Measurements from ENCODE around the gene LPP.

LPP gene

GRCh38 chr3:188641076-188641475 lies 487.1 kb downstream of the LPP start:
- no peak for TF ChIP-seq POLR2AphosphoS5 (IDR thresholded peaks at IDR 0.05; ENCODE audit: low read depth, low read length)
- TF ChIP-seq TAF1 (IDR thresholded peaks at IDR 0.05; ENCODE audit: borderline replicate concordance, insufficient read depth, low read length) = no peak
- no peak for TF ChIP-seq SIN3A (IDR thresholded peaks at IDR 0.05; ENCODE audit: borderline replicate concordance, insufficient read depth, low read length)
- TF ChIP-seq, protein P1, sequence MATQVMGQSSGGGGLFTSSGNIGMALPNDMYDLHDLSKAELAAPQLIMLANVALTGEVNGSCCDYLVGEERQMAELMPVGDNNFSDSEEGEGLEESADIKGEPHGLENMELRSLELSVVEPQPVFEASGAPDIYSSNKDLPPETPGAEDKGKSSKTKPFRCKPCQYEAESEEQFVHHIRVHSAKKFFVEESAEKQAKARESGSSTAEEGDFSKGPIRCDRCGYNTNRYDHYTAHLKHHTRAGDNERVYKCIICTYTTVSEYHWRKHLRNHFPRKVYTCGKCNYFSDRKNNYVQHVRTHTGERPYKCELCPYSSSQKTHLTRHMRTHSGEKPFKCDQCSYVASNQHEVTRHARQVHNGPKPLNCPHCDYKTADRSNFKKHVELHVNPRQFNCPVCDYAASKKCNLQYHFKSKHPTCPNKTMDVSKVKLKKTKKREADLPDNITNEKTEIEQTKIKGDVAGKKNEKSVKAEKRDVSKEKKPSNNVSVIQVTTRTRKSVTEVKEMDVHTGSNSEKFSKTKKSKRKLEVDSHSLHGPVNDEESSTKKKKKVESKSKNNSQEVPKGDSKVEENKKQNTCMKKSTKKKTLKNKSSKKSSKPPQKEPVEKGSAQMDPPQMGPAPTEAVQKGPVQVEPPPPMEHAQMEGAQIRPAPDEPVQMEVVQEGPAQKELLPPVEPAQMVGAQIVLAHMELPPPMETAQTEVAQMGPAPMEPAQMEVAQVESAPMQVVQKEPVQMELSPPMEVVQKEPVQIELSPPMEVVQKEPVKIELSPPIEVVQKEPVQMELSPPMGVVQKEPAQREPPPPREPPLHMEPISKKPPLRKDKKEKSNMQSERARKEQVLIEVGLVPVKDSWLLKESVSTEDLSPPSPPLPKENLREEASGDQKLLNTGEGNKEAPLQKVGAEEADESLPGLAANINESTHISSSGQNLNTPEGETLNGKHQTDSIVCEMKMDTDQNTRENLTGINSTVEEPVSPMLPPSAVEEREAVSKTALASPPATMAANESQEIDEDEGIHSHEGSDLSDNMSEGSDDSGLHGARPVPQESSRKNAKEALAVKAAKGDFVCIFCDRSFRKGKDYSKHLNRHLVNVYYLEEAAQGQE (IDR thresholded peaks at IDR 0.05; ENCODE audit: insufficient read depth in 1 of 2, low read depth in 2 of 2, low read length in 2 of 2) = no peak
- no peak for TF ChIP-seq FOXP2 (optimal IDR thresholded peaks at IDR 0.05; ENCODE audit: borderline replicate concordance, extremely low read depth, extremely low read length, insufficient read depth)

DNA sequence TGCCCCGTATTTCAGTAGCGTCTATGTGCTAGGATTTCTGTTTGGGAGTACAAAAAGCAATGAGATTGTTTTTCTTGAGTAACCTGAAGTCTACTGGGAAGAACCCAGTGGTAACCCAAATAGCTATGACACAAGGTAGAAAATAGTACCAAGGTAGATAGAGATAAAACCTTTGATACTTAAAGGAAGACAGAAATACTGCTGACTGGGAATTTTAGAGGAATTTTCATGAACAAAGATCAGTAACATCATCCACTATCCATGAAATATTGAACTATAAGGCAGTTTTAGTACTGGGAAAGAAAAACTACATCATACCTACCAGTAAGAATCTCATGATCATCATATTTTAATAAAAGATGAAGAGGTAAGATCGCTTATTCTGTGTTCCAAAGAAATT lies 489.8 kb downstream of the LPP start:
- no peak for TF ChIP-seq SIN3A (IDR thresholded peaks at IDR 0.05; ENCODE audit: borderline replicate concordance, insufficient read depth, low read length)
- TF ChIP-seq FOXP2 (optimal IDR thresholded peaks at IDR 0.05; ENCODE audit: borderline replicate concordance, extremely low read depth, extremely low read length, insufficient read depth) = no peak
- no peak for TF ChIP-seq POLR2AphosphoS5 (IDR thresholded peaks at IDR 0.05; ENCODE audit: low read depth, low read length)
- TF ChIP-seq TAF1 (IDR thresholded peaks at IDR 0.05; ENCODE audit: borderline replicate concordance, insufficient read depth, low read length) = no peak
- TF ChIP-seq, protein P1 (IDR thresholded peaks at IDR 0.05; ENCODE audit: insufficient read depth in 1 of 2, low read depth in 2 of 2, low read length in 2 of 2) = no peak

DNA sequence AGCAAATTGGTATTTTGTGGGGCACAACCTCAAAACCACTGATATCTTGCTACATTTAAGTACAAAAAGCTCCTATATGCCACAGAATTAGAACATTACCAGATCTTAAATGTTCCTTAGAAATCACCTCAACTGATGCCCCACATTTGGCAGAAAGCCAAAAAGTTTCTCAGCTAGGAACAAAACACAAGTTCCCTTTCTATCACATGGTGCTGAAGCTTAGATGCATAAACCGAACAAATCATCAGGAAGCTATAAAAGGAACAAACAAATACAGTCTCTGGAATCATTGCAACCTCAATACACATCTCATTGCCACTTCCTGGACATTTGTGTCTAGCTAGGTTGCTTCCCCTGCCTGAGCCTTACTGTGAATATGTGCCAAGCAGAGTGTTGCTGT lies 492.6 kb downstream of the LPP start:
- TF ChIP-seq, protein P1 (IDR thresholded peaks at IDR 0.05; ENCODE audit: insufficient read depth in 1 of 2, low read depth in 2 of 2, low read length in 2 of 2) = no peak
- TF ChIP-seq TAF1 (IDR thresholded peaks at IDR 0.05; ENCODE audit: borderline replicate concordance, insufficient read depth, low read length) (no peak), POLR2AphosphoS5 (IDR thresholded peaks at IDR 0.05; ENCODE audit: low read depth, low read length) (no peak), FOXP2 (optimal IDR thresholded peaks at IDR 0.05; ENCODE audit: borderline replicate concordance, extremely low read depth, extremely low read length, insufficient read depth) (no peak), SIN3A (IDR thresholded peaks at IDR 0.05; ENCODE audit: borderline replicate concordance, insufficient read depth, low read length) (no peak)

DNA sequence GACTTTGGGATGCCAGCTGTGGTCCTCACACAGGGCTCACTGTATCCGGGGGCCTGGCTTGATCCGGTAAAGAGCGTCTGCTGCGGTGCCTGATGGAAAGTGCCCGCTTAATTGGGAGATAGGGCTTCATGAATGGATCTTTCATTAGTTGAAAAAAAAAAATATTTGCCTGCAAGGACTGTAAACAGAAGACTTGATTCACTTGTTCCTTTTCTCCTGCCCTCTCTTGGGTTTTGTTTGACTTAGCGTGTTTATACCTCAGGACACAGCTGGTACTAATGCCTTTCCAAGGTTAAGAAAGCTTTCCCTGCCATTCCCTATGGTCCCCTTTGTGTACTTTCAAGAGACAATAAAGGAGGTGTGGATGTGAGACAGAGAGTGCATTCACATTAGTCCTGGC lies 493.3 kb downstream of the LPP start:
- no peak for TF ChIP-seq FOXP2 (optimal IDR thresholded peaks at IDR 0.05; ENCODE audit: borderline replicate concordance, extremely low read depth, extremely low read length, insufficient read depth)

DNA sequence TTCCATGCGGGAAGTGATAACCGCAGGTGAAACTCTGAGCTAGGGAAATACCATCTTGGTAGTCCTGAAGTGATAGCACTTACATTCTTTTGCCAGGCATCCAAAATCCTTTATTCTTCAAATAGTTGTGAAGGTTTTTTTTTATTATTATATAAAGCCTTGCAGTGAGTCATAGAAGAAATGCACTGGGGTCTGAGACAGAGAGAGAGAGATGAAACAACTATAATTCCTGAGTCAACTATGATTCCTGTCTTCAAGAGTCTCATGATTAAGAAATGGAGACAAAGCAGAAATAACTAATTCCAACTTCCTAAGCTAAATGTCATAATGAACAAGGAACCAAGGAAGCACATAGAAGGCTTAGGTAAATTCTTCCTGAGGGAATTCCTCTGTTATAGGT lies 495.6 kb downstream of the LPP start:
- TF ChIP-seq SIN3A (IDR thresholded peaks at IDR 0.05; ENCODE audit: borderline replicate concordance, insufficient read depth, low read length) = no peak
- TF ChIP-seq, protein P1 (IDR thresholded peaks at IDR 0.05; ENCODE audit: insufficient read depth in 1 of 2, low read depth in 2 of 2, low read length in 2 of 2) = no peak
- no peak for TF ChIP-seq TAF1 (IDR thresholded peaks at IDR 0.05; ENCODE audit: borderline replicate concordance, insufficient read depth, low read length)
- no peak for TF ChIP-seq FOXP2 (optimal IDR thresholded peaks at IDR 0.05; ENCODE audit: borderline replicate concordance, extremely low read depth, extremely low read length, insufficient read depth)
- no peak for TF ChIP-seq POLR2AphosphoS5 (IDR thresholded peaks at IDR 0.05; ENCODE audit: low read depth, low read length)
